Eye (tissue), 1 donor: Measurements from ENCODE around the gene GAB3.

Source experiments
- DNase-seq: peaks from one replicate; pipeline ENCODE4 v3.0.0-alpha.2; 2015

The GAB3 gene

GRCh38 chrX:154749856-154750255 lies 1.0 kb downstream of the GAB3 start:
- no peak for DNase-seq

- peak; percentile 87 for DNase-seq
Measured at GRCh38 chrX:154748712-154749339, 2.1 kb downstream of the GAB3 start.

GRCh38 chrX:154742613-154743012 lies 8.3 kb downstream of the GAB3 start:
- DNase-seq, result no peak

GRCh38 chrX:154739952-154740465 lies 10.9 kb downstream of the GAB3 start:
- no peak for DNase-seq

DNA sequence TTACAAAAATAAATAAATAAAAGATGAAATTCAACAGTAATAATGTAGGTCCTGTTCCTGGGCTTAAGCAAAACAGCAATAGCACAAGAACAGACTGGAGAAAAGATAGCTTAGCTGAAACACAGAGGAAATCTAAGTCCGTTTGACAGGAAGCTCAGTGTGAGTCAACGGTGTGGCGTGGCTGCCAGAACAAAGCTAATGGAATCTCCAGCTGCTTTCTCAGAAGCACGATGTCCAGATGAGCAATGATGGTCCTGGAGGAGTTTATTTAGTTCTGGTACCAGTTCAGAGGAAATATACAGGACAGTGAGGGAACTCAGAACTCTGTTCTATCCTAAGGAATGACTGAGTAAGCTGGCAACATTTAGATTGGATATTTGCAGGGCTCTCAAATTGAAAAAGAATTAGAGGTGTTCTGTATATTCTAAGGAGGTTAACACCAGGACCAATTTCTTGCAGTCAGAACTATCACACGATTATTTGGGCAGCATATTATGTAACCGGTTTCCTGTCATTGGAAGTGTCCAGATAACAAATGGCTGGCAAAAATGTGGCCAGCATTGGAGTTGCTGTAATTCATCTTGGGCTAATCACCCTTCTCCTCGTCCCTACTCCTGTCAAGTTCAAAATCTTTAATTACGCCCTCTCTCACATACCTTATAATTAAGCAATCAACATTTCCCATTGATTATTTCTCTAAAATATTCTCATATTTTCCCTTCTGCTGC lies 12.7 kb downstream of the GAB3 start:
- no peak for DNase-seq

DNA sequence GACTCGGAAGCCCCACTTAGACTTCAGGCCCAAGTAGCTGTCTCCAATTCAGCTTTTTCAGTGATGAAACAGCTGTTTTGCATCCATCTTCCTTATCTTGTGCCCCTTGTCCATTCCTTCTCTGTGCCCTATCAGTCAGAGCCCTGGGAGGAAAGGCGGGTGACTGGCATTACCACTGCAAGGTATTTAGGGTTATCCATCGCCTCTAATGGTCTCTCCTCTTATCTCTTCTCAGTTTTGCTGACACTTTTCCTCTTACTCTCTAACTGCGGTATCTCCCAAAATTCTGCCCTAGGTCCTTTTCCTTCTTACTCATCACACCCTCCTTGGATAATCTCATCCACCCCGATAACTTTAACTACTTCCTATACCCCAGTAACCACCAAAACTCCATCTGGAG lies 13.7 kb downstream of the GAB3 start:
- no peak for DNase-seq

DNA sequence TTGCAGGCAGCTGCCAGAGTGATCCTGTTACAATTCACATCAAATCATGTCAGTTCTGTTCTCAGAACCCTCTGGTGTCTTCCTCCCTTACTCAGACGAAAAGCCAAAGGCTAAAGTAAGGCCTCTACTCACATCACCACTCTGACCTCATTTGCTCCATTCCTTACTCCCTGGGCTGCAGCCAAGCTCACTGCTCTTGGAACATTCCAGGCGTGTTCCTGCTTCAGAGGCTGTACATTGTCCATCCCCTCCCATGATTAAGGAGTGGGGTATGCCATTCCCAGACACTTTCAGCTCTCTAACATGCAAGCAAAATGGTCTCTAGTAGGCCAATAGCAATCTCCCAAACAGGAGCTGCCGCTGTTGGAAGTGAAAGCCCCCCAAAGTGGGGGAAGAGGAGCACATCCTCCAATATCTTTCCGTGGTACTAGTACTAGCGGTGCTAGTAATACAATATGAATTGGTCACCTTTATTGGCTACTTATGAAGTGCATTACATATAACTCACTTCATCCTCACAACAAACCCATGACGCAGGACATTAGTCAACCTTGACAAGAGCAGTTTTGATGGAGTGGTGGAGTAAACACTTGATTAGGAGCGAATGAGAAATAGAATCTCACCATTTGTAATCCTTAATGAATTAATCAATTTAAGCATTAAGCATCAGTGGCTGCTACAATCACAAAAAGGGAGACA lies 15.0 kb downstream of the GAB3 start:
- DNase-seq, result no peak

DNA sequence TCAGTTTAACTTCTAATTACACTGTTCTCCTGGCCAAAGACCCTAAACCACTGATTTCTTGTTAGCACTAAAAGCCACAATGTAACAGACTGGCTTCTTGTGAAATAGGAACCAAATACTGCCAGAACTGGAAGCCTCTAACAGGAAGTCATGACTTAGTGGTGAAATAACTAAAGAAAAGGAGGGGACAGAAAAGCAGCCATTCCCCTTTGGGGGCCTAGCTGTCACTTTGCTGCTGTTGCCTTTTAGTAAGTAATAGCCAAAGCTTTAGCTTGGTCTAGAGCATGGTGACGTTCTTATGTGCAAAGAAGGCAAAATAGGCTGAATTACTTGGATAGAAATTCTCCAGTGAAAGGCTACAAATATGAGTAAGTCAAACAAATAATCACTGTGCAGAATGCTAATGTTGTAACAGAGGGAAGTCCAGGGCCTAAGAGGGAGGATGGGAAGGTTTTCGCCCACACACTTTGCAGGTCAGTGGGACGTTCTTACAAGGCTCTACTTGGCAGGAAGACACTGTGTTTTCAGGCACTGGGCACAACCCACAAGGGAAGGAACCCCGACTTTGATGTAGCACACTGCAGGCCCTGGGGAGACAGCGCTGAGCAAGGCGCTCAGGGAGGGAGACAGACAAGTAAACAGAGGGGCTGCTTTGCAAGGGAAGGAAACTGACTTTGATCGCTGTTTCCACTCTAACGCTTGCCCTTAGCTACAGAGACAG lies 16.7 kb downstream of the GAB3 start:
- DNase-seq, result no peak

DNA sequence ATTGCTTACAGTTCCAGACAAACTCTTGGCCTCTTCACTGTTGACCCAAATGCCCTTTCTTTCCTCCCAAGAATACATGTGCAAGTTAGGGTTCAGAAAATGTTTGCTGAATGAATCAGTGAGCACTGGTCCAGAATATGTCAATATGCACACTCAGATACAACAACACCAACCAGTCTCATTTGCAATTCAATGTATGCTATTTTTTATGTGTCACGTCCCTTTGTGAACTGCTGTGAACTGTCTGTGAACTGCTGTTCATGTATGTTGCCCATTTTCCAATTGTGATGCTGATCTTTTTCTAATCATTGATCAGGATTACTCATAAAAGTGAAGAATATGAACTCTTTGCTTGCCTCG lies 17.8 kb downstream of the GAB3 start:
- no peak for DNase-seq

DNA sequence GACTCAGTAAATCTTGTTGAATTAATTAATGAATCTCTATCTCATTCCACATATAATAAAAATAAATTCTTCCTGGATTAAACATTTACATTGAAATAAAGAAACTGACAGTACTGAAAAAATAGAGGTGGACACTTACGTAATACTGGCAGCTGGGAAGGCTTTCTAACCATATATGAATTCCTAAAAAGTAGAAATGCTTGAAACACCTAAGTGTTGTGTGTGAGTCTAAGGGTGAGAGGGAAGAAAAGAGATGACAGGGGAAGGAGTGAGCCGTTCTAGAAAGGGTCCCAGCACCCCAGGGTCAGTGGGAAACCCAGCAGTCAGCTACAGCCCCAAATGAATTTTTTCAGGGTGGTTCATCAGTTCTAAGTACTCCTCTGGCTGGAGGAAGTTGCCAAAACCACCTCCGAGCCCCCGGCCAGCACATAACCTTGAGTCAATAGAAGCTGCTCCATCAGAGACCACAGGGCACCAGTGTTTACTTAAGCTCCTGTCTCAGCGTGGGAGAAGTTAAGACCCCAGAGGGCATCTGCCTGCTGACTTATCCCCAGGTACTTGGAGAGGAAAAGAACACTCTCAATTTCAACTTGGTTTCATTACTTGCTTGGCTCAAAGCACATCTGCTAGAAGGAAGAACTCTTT lies 18.3 kb downstream of the GAB3 start:
- no peak for DNase-seq

GRCh38 chrX:154731881-154732280 lies 19.0 kb downstream of the GAB3 start:
- DNase-seq, result peak; percentile 32

GRCh38 chrX:154731184-154731583 lies 19.7 kb downstream of the GAB3 start:
- DNase-seq, result no peak

- DNase-seq, result peak; percentile 42
Measured at GRCh38 chrX:154730253-154730891, 20.5 kb downstream of the GAB3 start.

GRCh38 chrX:154729439-154729838 lies 21.4 kb downstream of the GAB3 start:
- DNase-seq, result no peak

GRCh38 chrX:154728431-154729190 lies 22.3 kb downstream of the GAB3 start:
- no peak for DNase-seq

DNA sequence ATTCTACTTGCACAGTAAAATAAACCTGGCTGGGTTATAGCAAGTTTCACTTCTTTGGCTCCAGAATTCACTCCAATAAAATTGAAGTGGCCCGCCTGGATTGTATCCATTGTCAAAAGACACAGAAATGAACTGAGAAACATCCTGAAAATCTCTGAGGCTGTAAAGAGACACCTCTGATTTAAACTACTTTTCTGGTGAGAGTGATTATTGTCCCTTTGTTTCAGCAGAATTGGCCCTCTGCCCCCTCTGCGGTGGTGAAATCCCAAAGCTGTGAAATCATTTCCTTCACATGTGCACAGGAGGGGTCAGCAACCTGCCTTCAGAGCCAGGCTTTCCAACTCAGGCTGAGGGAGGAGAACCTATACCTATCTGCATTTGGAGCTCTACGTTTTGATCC lies 23.0 kb downstream of the GAB3 start:
- DNase-seq, result peak; percentile 13

- DNase-seq, result no peak
Measured at GRCh38 chrX:154727418-154727817, 23.5 kb downstream of the GAB3 start.

DNA sequence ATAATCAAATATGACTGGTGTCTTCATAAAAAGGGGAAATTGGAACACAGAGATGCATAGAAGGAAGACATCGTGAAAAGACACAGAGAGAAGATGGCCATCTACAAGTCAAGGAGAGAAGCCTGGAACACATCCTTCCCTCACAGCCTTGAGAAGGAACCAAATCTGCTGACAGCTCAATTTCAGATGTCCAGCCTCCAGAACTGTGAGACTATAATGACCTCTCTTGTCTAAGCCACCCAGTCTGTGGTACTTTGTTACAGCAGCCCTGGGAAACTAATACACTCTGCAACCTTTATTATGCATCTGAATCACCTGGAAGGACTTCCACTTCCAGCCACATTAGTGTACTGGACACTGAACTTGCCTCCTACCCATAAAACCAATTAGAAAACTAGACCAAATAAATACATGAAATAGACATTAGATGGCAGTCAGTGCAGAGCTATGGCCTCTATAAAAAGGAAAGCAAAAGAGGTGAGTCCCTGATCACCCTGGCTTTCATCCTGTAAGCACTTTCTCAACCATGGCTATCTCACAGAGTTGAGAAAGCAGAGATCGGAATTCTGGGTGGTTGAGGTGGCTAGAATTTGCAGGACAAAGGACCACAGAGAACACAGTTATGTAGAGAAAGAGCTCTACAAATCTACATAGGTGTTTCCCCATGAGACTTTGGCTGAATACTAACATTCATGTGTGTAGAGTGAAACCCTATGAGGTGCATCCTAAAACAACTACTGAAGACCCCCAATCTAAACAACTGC lies 25.7 kb downstream of the GAB3 start:
- no peak for DNase-seq

DNA sequence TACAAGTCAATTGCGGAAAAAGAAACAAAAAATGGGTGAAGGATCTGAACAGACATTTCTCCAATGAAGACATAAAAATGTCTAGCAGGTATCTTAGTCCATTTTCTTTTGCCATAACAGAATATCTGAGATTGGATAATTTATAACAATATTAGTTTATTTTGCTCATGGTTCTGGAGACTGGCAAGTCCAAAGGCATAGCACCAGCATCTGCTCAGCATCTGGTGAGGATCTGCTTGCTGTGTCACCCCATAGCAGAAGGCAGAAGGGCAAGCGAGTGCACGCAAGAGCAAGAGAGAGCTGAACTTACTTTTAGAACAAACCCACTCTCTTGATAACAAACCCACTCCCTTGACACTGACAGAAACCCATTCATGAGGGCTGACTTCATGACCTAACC lies 29.7 kb downstream of the GAB3 start:
- DNase-seq, result no peak

GRCh38 chrX:154720067-154720466 lies 30.8 kb downstream of the GAB3 start:
- DNase-seq, result no peak
